Globus pallidus (tissue), 1 donor: ENCODE results near the gene DCBLD1.

Experiments
- DNase-seq: peaks from one replicate; pipeline ENCODE4 v3.0.0-alpha.2; 2015; ENCODE audit warnings: low spot score

The DCBLD1 gene

GRCh38 chr6:117558818-117559217 lies 76.3 kb downstream of the DCBLD1 start:
- DNase-seq, result no peak

GRCh38 chr6:117559299-117559698 lies 76.8 kb downstream of the DCBLD1 start:
- DNase-seq, result no peak

- no peak for DNase-seq
These were observed 78.7 kb downstream of the DCBLD1 start for GRCh38 chr6:117561128-117561527.

GRCh38 chr6:117564681-117565080 lies 82.2 kb downstream of the DCBLD1 start:
- DNase-seq, result no peak

- DNase-seq, result no peak
These were observed 85.8 kb downstream of the DCBLD1 start for GRCh38 chr6:117568247-117568646.

- DNase-seq, result no peak
These were observed 86.4 kb downstream of the DCBLD1 start for GRCh38 chr6:117568831-117569410.

- DNase-seq, result no peak
These were observed 90.7 kb downstream of the DCBLD1 start for GRCh38 chr6:117573006-117573680.

- DNase-seq, result no peak
These were observed 91.7 kb downstream of the DCBLD1 start for GRCh38 chr6:117574198-117574597.

- no peak for DNase-seq
These were observed 103.2 kb downstream of the DCBLD1 start for GRCh38 chr6:117585647-117586046.

GRCh38 chr6:117590447-117590846 lies 108.0 kb downstream of the DCBLD1 start:
- DNase-seq, result no peak

- DNase-seq, result no peak
These were observed 108.9 kb downstream of the DCBLD1 start for GRCh38 chr6:117591405-117591804.

GRCh38 chr6:117592983-117593759 lies 110.7 kb downstream of the DCBLD1 start:
- DNase-seq, result no peak

GRCh38 chr6:117595099-117595923 lies 112.8 kb downstream of the DCBLD1 start:
- DNase-seq, result no peak

- DNase-seq, result no peak
These were observed 115.3 kb downstream of the DCBLD1 start for GRCh38 chr6:117597755-117598154.
